CD4-positive, alpha-beta T cell treated with Interferon gamma for 1 hour (primary cell): ENCODE data around the gene DNAJC28.
A peak's percentile ranks its signal among the peaks of the same experiment; 100 is the strongest.
"Not testable (repeated sequence)": the region's sequence is repeated elsewhere in the genome, so short reads cannot be mapped to it uniquely, and the experiment has no call there.

ENCODE experiments used
- DNase-seq: peaks from one replicate; pipeline ENCODE4 v3.0.0-alpha.2; 2020

The DNAJC28 gene, protein sequence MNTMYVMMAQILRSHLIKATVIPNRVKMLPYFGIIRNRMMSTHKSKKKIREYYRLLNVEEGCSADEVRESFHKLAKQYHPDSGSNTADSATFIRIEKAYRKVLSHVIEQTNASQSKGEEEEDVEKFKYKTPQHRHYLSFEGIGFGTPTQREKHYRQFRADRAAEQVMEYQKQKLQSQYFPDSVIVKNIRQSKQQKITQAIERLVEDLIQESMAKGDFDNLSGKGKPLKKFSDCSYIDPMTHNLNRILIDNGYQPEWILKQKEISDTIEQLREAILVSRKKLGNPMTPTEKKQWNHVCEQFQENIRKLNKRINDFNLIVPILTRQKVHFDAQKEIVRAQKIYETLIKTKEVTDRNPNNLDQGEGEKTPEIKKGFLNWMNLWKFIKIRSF

DNA sequence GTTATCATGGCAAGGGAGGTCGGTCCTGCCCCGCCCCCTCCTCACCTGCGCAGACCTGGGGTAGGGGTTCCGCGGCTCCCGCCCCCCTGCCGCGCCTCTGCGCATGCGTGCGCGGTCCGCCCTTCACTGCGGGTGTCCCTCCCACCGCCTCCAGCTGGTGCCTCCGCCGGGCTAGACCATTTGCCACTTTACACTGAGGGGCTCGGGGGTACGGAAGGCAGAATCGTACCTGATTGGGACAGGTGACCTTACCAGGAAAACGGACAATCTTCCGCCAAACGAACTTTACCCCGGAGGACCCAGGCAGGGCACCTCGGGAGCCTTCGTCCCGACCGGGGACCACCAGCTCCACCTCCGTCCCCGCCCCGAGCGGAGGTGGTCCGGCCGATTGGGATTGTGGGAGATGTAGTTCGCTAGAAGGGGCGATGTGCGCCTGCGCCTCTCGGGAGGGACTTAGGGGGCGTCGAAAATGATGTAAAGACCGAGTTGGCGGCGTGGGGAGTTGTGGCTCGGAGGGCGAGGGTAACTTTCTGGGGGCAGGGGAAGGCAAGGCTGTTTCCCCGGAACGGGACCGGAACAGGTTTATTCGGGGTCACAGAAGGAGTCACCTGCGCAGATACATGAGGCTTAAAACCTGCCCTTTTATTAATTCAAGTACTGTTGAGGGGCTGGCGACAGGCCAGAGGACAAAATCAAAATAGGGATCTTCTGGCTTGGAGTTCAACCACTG is at the start of gene DNAJC28:
DNAJC28 (minus strand) TSS at position 344 of the 730 bp plus-strand sequence. CDS start 2,323 bp downstream, outside the sequence.
- DNase-seq = peak; percentile 91

DNA sequence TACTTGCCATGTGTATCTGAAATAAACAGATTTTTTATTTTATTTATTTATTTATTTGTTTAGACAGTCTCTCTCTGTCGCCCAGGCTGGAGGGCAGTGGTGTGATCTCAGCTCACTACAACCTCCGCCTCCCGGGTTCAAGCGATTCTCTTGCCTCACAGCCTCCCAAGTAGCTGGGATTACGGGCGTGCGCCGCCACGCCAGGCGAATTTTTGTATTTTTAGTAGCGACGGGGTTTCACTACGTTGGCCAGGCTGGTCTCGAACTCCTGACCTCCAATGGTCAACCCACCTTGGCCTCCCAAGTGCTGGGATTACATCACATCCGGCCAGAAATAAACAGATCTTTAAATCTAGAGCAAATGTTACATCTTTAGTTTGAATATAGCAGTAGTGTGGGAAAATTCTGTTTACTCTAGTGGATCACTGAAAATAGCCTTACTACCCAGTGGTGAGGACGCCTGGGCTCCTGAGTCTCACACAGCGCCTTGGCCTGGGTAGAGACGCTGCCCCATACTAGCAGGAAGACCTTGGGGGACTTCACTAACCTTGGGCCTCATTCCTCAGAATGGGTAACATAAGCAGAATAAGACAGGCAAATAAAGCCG is 49.7 kb upstream of the DNAJC28 start:
- no peak for DNase-seq

DNA sequence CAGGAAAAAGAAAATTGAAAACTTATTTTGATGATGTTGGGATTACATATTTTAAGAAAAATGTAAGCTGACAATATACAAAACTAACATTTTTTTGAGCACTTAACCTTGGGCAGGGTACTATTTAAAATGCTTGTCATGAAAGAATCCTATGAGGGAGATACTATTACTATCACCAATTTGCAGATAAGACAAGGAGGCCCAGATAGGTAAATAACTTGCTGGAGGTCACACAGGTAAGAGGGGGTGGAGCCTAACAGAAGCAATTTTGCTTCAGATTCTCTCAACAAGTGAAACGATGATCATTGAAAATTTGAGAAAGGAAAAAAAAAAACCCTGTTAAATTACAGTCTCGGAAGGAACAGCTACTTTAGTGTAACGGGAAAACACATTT is 49.2 kb upstream of the DNAJC28 start:
- no peak for DNase-seq

DNA sequence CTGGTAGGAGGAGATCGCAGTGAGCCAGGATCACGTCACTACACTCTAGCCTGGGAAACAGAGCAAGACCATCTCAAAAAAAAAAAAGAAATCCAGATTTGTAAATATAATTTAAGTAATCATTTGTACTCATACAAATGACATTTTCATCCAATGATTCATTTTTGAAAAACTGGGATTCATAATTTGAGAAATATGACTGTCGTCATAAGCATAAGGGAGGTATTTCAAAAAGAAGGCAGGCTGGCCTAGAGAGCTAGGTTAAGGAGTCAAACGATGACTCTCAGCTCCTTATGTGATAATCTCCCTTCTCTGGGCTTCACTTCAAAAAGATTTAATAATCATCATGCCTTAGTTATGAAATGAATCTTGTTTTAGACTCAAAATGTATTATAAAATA is 48.1 kb upstream of the DNAJC28 start:
- DNase-seq = no peak

DNA sequence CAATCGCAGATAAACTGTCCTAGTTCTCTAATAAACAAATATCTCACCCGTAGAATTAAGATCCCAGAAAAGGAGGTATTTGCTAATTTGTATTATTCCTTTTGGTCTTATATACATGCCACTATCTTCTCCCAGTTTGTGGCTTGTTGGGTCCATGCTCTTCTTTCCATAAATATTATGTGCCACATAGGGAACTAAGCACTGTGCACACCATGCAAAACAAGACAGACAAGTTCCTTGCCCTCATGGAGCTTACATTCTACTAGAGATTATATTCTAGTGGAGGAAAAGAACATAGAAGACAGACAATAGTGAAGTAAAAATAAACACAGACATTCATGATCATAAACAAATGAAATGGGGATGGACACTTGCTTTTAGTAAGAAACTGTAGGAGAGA is 45.7 kb upstream of the DNAJC28 start:
- DNase-seq = no peak

DNA sequence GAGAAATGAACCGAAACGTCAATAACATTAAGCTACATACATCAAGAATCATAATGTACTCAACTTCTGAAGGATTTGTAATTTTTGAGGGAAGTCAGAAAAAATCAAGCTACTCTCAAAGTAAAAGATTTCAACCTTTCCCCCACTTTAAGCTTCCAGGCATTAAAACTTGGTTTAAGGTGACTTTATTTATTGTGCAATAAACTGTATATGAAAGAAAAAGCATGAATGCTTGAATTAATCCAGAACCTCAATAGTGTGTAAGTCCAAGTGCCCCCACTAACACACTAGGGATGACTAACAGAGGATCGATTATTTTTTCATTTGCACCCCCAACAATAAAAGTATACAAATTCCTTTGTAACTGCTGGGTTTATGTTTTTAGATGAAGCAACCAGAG is 39.5 kb upstream of the DNAJC28 start:
- DNase-seq = no peak

DNA sequence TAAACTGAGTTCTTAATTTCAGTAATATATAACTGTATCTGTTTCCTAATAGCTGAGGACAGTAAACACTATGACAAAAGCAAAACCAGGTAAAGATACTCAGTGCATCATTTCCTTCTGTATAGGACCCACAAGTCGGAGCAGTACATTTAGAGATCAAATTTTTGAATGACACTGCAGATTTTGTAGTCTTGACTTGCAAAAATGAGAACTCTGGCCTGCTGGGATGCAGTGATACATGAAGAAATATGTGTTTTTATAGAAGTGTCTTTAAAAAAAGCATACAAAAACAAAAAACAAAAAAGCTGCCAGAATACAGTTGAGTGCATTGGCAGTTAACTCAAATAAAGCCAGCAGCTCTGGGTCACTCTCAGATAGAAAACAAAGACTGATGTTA is 31.4 kb upstream of the DNAJC28 start:
- DNase-seq = no peak

DNA sequence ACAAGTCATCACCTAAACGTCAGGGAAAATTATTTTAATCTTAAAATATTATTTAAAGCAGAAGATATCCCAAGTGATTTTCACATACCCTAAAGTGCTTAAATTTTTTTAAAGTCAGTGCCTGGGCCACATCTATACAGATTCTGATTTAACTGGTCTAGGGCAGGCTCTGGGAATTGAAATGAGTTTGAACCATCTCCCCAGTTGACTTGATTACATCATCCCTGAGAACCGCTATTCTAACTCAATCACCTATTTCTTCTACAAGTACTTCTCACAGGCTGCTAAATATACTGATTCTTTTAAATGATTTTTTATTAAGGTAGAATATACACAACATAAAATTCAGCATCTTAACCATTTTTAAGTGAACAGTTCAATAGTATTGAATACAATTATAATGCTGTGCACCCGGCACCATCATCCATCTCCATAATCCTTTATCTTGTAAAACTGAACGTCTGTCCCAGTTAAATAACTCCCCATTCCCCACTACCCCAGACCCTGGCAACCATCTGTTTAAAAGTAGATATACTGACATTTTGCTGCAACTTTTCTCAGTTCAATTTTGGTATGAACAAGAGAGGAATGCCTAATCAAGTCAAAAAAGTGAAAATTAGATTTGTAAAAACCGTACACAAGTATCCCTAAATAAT is 30.9 kb upstream of the DNAJC28 start:
- DNase-seq = no peak

DNA sequence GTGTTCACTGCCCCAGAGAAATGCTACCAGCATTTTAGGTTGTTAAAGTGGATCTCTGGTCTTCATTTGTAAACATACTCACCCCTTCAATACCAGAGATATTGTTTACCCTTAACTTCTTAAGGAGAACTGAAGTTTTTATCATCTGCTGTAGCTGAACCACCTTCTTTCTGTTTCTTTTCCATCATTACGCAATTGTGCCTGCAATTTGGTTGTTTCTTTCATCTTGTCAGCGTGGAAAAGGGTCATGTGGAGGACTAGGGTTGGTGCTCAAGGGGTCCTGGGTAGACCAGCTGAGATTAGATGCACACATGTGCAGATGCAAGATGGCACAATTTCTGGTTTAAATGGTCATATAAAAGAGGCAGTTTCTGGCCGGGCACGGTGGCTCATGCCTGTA is 27.4 kb upstream of the DNAJC28 start:
- DNase-seq = no peak

DNA sequence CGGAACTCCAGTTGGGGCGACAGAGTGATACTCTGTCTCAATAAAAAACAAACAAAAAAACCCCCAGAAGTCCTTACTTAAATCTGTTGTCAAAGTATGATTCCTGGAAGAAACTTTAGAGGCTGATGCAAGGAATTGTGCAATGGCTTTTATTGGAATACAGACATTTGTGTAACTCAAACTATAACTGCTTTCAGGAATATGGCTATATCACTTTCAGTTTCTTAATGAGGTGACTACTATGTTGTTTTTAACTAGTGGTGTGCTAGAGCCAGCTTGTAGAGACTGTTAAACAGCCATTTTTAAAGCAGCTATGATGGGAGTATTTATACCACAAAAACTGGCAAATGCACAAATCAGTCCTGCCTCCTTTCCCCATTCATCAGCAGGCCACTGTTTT is 22.7 kb upstream of the DNAJC28 start:
- DNase-seq = no peak

DNA sequence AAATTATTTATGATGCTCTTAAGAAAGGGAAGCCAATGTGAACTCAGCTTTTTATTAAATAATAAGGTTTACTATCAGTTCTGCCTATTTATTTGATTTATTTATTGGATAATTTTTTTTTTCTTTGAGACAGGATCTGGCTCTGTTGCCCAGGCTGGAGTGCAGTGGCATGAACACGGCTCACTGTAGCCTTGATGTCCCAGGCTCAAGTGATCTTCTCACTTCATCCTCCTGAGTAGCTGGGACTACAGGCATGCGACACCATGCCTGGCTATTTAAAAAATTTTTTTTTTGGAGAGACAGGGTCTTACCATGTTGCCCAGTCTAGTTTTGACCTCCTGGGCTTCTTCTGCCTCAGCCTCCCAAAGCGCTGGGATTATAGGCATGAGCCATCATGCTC is 21.0 kb upstream of the DNAJC28 start:
- no peak for DNase-seq

DNA sequence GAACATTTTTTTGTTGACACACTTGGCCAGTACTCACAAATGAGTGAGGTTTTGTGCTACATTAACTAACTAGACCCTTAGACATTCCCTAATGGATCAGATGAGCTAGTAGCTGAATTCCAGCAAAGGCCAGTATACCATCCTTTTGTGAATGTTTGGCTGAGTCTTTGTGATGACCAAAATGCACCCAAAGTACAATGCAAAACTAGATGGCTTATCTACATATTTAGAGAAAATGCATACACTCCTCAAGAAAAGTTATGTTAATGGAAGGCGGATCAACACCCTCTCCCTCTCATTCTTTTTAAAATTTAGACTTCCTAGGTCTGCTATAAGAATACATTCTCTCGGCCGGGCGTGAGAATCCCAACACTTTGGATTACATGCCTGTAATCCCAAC is 20.1 kb upstream of the DNAJC28 start:
- no peak for DNase-seq

DNA sequence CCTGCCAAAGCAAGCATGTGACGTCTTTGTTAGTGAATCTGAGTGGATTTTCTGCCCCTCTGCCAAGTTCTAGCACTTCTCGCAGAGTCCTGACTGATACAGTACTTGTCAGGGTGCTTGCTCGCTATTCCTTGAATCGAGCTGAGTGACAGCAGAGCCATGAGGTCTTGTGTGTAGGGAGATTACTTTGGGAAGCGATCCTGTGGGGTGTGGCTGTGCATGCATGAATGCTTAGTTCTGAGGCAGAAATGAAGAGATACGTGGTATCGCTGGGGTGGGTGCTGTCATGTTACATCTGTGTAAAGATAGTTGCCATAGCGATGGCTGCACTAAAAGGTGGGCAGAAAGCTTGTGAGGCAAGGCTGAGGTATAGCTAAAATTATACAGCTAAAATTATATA is 19.3 kb upstream of the DNAJC28 start:
- DNase-seq = no peak

DNA sequence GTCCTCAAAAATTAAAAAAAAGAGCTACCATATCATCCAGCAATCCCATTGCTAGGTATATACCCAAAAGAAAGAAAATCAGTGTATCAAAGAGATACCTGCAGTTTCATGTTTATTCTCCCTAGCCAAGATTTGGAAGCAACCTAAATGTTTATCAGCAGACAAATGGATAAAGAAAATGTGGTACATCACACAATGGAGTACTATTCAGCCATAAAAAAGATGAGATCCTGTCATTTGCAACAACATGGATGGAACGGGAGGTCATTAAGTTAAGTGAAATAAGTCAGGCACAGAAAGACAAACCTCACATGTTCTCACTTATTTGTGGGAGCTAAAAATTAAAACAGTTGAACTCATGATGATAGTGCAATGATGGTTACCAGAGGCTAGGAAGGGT is 15.5 kb upstream of the DNAJC28 start:
- not testable (repeated sequence) for DNase-seq

DNA sequence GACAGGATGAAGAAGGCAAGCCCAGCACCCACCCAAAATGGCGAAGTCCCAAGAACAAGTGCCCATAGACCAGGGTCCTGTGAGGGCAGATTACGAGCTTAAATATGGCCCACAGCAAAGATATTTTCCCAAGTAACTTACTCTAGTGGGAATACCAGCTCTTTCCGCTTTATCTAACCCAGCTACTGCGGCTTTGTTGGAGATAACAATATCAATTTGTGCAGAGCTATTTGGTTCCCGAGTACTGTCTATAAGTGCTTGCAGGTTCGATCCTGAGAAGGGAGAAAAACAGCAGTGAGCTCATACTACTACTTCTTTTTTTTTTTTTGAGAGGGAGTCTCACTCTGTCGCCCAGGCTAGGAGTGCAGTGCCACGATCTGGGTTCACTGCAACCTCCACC is 14.3 kb upstream of the DNAJC28 start:
- DNase-seq = no peak

DNA sequence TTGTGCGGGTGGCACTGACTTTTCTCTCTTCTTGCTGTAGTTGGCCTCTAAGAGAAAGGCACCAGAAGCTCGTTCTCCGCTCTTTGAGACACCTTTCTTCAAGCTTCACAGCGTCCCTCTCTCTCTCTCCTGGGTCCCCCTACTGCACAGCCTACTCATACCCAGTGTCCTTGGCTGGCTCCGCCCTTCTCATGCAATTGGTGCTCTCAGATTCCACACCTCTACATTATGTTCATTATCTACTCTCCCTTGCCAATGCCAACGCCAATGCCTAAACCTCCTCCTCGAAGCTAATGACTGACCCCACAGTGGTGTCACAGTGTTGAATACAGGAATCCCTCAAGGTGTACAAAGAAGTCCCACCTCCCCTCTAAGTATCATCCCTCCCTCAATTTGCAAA is 4.8 kb upstream of the DNAJC28 start:
- DNase-seq = no peak

DNA sequence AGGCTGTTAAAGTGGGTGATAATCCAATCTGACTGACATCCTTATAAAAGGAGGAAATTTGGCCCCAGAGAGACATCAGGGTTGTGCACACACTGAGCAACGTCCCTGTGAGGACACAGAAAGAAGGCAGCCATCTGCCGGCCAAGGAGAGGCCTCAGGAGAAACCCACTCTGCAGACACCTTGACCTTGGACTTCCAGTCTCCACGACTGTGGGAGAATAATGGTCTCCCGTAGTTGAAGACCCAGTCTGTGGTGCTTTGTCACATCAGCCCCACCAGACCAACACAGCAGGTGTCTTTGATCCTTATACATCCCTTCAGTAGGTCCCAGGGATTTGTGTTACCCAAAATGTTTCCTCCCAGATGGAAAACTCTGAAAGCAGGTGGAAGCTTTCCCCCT is 4.2 kb upstream of the DNAJC28 start:
- no peak for DNase-seq

DNA sequence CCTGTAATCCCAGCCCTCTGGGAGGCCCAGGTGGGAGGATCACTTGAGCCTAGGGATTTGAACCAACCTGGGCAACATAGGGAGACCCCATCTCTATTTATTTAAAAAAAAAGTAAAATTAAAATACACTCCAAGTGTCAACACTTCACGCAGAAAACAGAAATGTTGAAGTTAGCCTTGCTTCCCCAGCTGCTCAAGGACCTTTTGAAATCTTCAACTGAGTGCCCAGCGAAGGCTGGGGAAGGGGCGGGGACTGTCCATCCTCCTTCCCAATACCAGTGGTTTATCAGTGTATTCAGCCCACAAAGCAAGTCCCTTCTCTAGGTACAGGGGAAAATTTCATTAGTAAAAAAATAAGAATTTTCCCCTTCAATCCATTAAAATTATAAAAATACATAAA is 2.2 kb upstream of the DNAJC28 start:
- DNase-seq = no peak

DNA sequence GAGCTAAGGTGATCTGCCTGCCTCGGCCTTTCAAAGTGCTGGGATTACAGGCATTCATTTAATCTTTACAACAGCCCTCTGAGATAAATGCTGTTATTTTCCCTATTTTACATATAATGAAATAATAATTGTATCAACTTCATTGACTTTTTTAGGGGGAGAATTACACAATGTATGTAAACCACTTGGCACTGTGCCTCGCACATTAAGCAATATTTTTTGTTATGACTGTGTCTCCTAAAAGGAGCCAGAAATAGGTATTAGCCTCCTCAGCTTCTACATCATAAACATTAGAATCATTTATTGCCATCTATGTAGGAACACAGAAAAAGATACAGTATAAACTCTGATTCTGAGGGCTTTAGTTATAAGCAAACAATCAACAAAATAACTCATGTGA is 1.1 kb upstream of the DNAJC28 start:
- no peak for DNase-seq

DNA sequence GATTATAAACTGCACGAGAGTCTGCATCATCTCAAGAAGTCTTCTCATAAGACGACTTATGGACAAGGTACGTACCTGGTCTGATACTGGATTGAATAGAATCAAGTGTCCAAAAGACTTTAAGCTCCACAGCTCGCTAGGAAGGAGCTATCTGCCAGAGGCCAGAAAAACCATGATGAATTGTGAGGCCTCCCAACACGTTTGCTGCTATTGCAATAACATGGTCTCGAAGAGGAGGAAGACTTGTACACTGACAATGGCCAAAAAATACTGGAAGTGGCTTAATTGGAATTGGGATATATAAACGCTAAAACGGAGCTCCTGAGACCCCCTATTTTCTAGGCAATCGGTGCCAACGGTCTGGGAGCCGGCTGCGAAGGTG is 534 bp downstream of the DNAJC28 start:
- no peak for DNase-seq

DNA sequence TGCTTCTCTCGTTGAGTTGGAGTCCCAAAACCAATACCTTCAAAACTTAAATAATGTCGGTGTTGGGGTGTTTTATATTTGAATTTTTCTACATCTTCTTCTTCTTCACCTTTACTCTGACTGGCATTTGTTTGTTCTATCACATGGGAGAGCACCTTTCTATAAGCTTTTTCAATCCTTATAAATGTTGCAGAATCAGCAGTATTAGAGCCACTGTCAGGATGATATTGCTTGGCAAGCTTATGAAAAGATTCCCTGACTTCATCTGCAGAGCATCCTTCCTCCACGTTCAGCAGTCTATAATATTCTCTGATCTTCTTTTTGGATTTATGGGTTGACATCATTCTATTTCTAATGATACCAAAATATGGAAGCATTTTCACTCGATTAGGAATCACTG is 2.6 kb downstream of the DNAJC28 start:
- no peak for DNase-seq

DNA sequence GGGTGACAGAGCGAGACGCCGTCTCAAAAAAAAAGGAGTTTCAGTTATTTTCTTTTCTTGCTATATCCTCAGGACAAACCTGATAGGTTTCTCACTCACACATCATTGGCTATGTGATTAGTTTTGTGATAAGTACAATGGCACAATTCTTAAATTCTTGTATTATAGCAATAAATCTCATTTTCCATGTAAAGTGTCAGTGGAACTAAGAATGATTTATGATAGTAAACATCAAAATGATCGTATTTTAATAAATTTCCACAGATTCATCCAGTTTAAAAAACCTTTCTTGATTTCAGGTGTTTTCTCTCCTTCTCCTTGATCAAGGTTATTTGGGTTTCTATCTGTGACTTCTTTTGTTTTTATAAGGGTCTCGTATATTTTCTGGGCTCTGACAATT is 3.5 kb downstream of the DNAJC28 start:
- no peak for DNase-seq

DNA sequence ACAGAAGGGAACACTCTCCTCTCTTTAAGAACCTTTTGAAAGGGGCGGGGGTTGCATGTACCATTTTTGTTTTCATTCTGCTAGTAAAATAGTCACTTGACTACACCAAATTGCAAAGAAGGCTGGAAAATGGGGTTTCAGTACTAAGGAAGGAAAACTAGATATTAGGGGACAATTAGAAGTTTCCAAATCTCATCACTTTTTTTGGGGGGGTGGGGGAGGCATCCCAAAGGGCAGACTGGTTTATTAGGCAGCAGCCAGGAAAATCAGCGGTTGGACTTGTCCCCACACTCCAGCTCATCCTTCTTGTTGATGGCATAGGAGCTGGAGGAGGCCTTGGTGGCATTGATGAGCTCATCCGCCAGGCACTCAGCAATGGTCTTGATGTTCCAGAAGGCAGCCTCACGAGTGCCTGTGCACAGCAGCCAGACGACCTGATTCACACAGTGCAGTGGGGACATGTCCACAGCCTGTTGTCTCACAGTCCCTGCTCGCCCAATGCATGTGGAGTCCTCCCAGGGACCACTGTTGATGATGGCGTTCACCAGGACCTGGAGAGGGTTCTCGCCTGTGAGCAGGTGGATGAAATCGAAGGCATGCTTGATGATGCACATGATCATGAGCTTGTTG is 10.1 kb downstream of the DNAJC28 start:
- DNase-seq = no peak
